PC-9 (cell line): ENCODE measurements around the gene BRCA1. TPM values are rescaled to one million over a fixed set of nuclear protein-coding genes. Genes with fewer than 3 reads are reported as not detected.
A peak's percentile ranks its signal among the peaks of the same experiment; 100 is the strongest.

ENCODE experiments used
- BruUV-seq: library from RNA; stranded (reverse); fragments of 400-500 nt; replicated peaks from 2 replicates; lab custom pipeline; 2021; lab: Mats Ljungman, UMichigan
- CTCF ChIA-PET: fragments of 300-600 bp; sonication (Branson Sonifier 250); formaldehyde crosslinking; loops from one replicate; lab custom pipeline; 2022; ENCODE audit warnings: antibody characterized with exemption; lab: Charles Lee
- POLR2A ChIA-PET: fragments of 300-600 bp; sonication (Branson Sonifier 250); formaldehyde crosslinking; loops from one replicate; lab custom pipeline; 2022; ENCODE audit warnings: antibody characterized with exemption; ENCODE audit not compliant: unreplicated experiment; lab: Charles Lee
- DNase-seq, 2 experiments: peaks; one replicate each; pipeline versions ENCODE4 v3.0.0 to v3.0.0-alpha.2; 2015 to 2022; ENCODE audit warnings: mixed read lengths in 1 of 2
- H2AFZ ChIP-seq: fragments of 200-600 bp; sonication (generic); 2 replicates; pipeline ENCODE4 v1.8.1; 2017; ENCODE audit warnings: antibody characterized with exemption
- H3F3A ChIP-seq: fragments of 200-600 bp; sonication (generic); 2 replicates; pipeline ENCODE4 v1.8.1; 2017; ENCODE audit warnings: antibody characterized with exemption, mild to moderate bottlenecking, low read depth; ENCODE audit not compliant: insufficient read depth
- H3K27ac ChIP-seq: fragments of 200-600 bp; sonication (generic); 2 replicates; pipeline ENCODE4 v1.6.1; 2016; ENCODE audit warnings: mixed run types
- H3K27me3 ChIP-seq: fragments of 200-600 bp; sonication (generic); 2 replicates; pipeline ENCODE4 v1.6.1; 2016; ENCODE audit warnings: low read depth, mixed run types; ENCODE audit not compliant: insufficient read depth
- H3K36me3 ChIP-seq: fragments of 200-600 bp; sonication (generic); 2 replicates; pipeline ENCODE4 v1.6.1; 2016; ENCODE audit warnings: low read depth, mixed run types
- H3K4me1 ChIP-seq: fragments of 200-600 bp; sonication (generic); replicated peaks from 2 replicates; pipeline ENCODE4 v1.6.1; 2016; ENCODE audit warnings: mixed run types; ENCODE audit not compliant: insufficient read depth
- H3K4me2 ChIP-seq: fragments of 200-600 bp; sonication (generic); 2 replicates; pipeline ENCODE4 v1.6.1; 2017; ENCODE audit warnings: mixed run types
- H3K4me3 ChIP-seq: fragments of 200-600 bp; sonication (generic); 2 replicates; pipeline ENCODE4 v1.6.1; 2016; ENCODE audit warnings: mixed run types
- H3K79me2 ChIP-seq: fragments of 200-600 bp; sonication (generic); 2 replicates; pipeline ENCODE4 v1.6.1; 2017; ENCODE audit warnings: low read depth, mixed run types
- H3K9me2 ChIP-seq: fragments of 200-600 bp; sonication (generic); 2 replicates; pipeline ENCODE4 v1.8.1; 2017; ENCODE audit warnings: mild to moderate bottlenecking; ENCODE audit not compliant: insufficient read depth
- H3K9me3 ChIP-seq: fragments of 200-600 bp; sonication (generic); 2 replicates; pipeline ENCODE4 v1.8.1; 2016; ENCODE audit warnings: low read depth; ENCODE audit not compliant: insufficient read depth
- H4K20me1 ChIP-seq: fragments of 200-600 bp; sonication (generic); 2 replicates; pipeline ENCODE4 v1.8.1; 2017; ENCODE audit not compliant: insufficient read depth
- EZH2 ChIP-seq: fragments of 200-600 bp; sonication (generic); IDR thresholded peaks from 2 replicates; pipeline ENCODE4 v1.8.0; 2017; ENCODE audit warnings: antibody characterized with exemption, low read depth
- intact Hi-C: fragments of 100-400 bp; cut with micrococcal nuclease; formaldehyde crosslinking; loops from one replicate; pipeline ENCODE4 v1.10.0; 2022; ENCODE audit not compliant: unreplicated experiment
- total RNA-seq: library from RNA; stranded (reverse); gene quantifications from 2 replicates; pipeline ENCODE4 v1.2.3, GENCODE V29; 2021
- TF ChIP-seq, protein P1 (sequence below): fragments of 200-600 bp; sonication (generic); conservative IDR thresholded peaks from 2 replicates; pipeline ENCODE4 v1.6.1; 2017; ENCODE audit warnings: mixed run types, antibody characterized with exemption, mild to moderate bottlenecking, moderate library complexity

The BRCA1 gene
- total RNA-seq, 1 experiment from 2014 or later = 52.0 TPM

DNA sequence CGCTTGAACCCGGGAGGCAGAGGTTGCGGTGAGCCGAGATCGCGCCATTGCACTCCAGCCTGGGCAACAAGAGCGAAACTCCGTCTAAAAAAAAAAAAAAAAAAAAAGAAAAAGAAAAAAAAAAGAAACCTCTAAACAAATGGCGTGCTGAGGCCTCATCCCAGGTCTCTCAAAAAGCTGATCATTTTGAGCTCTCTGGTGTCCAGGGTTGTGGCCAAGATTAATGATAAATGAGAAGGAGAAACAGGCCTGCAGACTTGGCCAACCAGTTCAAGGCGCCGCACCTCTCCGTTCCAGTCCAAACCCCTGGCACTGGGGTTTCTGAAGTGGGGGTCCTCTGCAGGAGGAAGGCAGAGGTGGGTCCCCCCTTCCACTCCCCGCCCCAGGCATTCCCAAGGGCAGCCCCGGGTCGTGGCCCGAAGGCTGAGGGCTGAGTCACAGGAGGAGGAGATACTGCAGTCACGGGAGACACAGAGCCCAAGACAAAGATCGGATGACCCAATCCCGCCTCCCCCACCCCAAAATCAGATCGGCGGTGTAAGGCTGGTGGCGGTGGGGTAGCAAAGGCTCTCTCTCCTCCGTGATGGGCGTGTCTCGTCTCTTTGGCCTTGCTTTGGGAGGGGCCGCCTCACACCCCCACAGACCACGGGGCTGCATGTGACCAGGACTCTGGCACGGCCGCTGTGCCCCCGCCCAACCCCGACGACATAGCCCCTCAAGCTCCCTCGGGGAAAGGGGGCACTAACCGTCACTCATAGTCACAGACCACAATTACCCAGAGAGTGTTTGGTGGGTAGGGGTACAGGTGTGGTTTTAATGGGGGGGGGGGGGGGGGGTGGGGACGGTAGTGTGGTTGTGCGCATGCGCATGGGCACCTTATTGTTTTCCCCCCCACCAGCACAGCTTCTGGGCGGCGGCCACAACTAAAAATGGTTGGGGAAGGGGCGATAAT is 104.1 kb downstream of the BRCA1 start:
- TSS peak; percentile 27 for BruUV-seq
- no peaks in the 10 kb centered on the region for H3K9me2 ChIP-seq
- H3K4me2 ChIP-seq = peak overlapping the region; percentile 97
- TF ChIP-seq EZH2 = no peak
- TF ChIP-seq, protein P1, sequence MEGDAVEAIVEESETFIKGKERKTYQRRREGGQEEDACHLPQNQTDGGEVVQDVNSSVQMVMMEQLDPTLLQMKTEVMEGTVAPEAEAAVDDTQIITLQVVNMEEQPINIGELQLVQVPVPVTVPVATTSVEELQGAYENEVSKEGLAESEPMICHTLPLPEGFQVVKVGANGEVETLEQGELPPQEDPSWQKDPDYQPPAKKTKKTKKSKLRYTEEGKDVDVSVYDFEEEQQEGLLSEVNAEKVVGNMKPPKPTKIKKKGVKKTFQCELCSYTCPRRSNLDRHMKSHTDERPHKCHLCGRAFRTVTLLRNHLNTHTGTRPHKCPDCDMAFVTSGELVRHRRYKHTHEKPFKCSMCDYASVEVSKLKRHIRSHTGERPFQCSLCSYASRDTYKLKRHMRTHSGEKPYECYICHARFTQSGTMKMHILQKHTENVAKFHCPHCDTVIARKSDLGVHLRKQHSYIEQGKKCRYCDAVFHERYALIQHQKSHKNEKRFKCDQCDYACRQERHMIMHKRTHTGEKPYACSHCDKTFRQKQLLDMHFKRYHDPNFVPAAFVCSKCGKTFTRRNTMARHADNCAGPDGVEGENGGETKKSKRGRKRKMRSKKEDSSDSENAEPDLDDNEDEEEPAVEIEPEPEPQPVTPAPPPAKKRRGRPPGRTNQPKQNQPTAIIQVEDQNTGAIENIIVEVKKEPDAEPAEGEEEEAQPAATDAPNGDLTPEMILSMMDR = no peak
- intact Hi-C loops = loop anchor here (1.0 to 5.0 kb wide), 3 partner anchors 104 to 341 kb away; partner anchors contain the start of genes BRCA1 and NBR1
- peaks cover 11% of the 10 kb centered on the region for H3K36me3 ChIP-seq
- peak overlapping the region; percentile 95 for H3K4me3 ChIP-seq
- CTCF ChIA-PET = interaction anchor here (0.6 to 0.7 kb wide), 2 partner anchors 32 to 443 kb away, joined by 4 read pairs; no protein-coding TSS in a partner anchor
- H3K27ac ChIP-seq = peak overlapping the region; percentile 82
- H3F3A ChIP-seq = peaks cover 28% of the 10 kb centered on the region; the same call in 1 of the 2 replicates
- H4K20me1 ChIP-seq = peaks cover 2% of the 10 kb centered on the region; the same call in 1 of the 2 replicates
- POLR2A ChIA-PET = interaction anchor here (0.6 to 0.9 kb wide), 6 partner anchors 15 to 598 kb away, joined by 3 to 11 read pairs (median 3); partner anchors contain the start of gene CAVIN1
- peak overlapping the region; percentile 97 for H2AFZ ChIP-seq
- H3K4me1 ChIP-seq = peaks cover 21% of the 10 kb centered on the region
- H3K27me3 ChIP-seq = no peaks in the 10 kb centered on the region
- peaks cover 21% of the 10 kb centered on the region for H3K79me2 ChIP-seq
- H3K9me3 ChIP-seq = no peaks in the 10 kb centered on the region
- DNase-seq = peak; percentile 68 to 84

DNA sequence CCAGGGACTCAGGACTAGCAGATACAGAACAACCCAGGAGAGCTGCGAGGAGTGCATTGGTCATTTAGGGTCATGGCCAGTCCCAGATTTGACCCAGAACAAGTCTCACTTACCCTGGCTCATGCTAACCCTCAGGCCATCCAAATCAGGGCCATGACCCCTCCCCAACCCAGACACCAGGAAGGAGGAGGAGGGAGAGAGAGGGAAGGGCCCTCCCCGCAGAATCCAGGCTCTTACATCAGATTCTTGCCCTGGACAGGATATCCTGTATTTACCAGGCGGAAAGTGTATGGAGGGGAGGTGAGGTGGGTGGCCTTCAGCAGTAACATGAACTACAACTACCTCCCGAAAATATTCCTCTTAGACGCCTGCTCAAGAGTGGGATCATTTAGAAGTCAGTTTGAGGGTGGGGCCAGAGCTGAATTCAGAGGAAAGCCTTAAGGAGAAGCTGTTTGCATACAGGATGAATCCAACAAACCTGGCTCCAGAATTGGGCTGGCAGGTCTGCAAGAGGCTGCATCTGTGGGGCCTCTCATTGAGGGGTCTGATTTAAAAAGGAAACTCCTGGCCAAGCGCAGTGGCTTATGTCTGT is 105.0 kb downstream of the BRCA1 start:
- peak overlapping the region; percentile 95; the same call in 1 of the 2 replicates for H3K4me3 ChIP-seq
- ChIA-PET POLR2A (interaction anchor here (0.6 to 0.7 kb wide), 2 partner anchors 341 to 597 kb away, joined by 3 to 4 read pairs; partner anchors contain the start of gene CAVIN1), CTCF (no interaction called here)
- H3K9me2 ChIP-seq = no peaks in the 10 kb centered on the region
- no TSS peak for BruUV-seq
- peaks cover 21% of the 10 kb centered on the region for H3K4me1 ChIP-seq
- no peaks in the 10 kb centered on the region for H3K27me3 ChIP-seq
- no peak overlapping the region for H3K27ac ChIP-seq
- TF ChIP-seq EZH2 = no peak
- TF ChIP-seq, protein P1 = no peak
- peaks cover 14% of the 10 kb centered on the region for H3K36me3 ChIP-seq
- no peak overlapping the region for H2AFZ ChIP-seq
- intact Hi-C loops = loop anchor here (2.0 to 5.0 kb wide), 2 partner anchors 151 to 342 kb away; partner anchors contain the start of gene NBR1
- no peaks in the 10 kb centered on the region for H3K9me3 ChIP-seq
- H3F3A ChIP-seq = peaks cover 28% of the 10 kb centered on the region; the same call in 1 of the 2 replicates
- DNase-seq = no peak
- peak overlapping the region; percentile 97 for H3K4me2 ChIP-seq
- H3K79me2 ChIP-seq = peaks cover 21% of the 10 kb centered on the region
- H4K20me1 ChIP-seq = peaks cover 2% of the 10 kb centered on the region; the same call in 1 of the 2 replicates

DNA sequence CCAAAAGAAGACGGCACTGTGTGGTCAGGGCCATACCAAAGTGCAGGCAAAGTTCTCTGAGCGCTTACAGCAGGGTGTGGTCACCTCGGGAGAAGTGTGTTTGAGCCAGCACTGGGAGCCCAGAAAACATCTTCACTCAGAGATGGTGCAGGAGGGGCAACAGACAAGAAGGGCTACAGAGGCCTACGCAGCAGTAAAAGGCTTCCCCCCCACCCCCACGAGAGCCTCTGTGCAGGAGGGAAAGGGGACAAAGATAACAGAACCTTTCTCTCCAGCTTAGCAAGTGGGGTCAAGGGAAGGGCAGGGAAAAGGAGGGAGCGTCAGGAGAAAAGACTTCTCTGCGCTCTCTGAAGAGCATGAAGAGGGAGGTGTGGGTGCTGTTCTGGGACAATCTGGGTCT is 105.7 kb downstream of the BRCA1 start:
- intact Hi-C loops = no loop called here
- Histone ChIP-seq H3K27ac (no peak overlapping the region), H3K27me3 (no peaks in the 10 kb centered on the region), H3K36me3 (peaks cover 14% of the 10 kb centered on the region), H4K20me1 (peaks cover 2% of the 10 kb centered on the region; the same call in 1 of the 2 replicates), H3K9me2 (no peaks in the 10 kb centered on the region), H3K79me2 (peaks cover 21% of the 10 kb centered on the region), H3K4me1 (peaks cover 21% of the 10 kb centered on the region), H3K4me2 (no peak overlapping the region), H3K9me3 (no peaks in the 10 kb centered on the region), H2AFZ (no peak overlapping the region), H3K4me3 (no peak overlapping the region), H3F3A (peaks cover 35% of the 10 kb centered on the region; the same call in 1 of the 2 replicates)
- CTCF ChIA-PET = no interaction called here
- no TSS peak for BruUV-seq
- POLR2A ChIA-PET = no interaction called here
- TF ChIP-seq, protein P1 = no peak
- no peak for TF ChIP-seq EZH2
- DNase-seq = no peak
